ENCODE measurements around the gene SLC22A12. TPM values are rescaled to one million over a fixed set of nuclear protein-coding genes. Genes with fewer than 3 reads are reported as not detected.

Gene SLC22A12
- total and polyA plus RNA-seq, 2 experiments from 2014 or later, result not detected

GRCh38 chr11:64650923-64651523 is 60.0 kb downstream of the SLC22A12 start:
- H3K4me3 Mint-ChIP-seq, result no peak overlapping the region
- Histone ChIP-seq H3K4me1 (ENCODE audit: insufficient read depth) (peaks cover 17% of the 10 kb centered on the region), H3K36me3 (ENCODE audit: insufficient read depth) (no peaks in the 10 kb centered on the region), H4K20me1 (replicated peaks; ENCODE audit: insufficient read depth) (no peaks in the 10 kb centered on the region), H3K27ac (ENCODE audit: low read depth) (no peak overlapping the region), H2AFZ (no peak overlapping the region), H3K9me2 (ENCODE audit: insufficient read depth) (no peaks in the 10 kb centered on the region), H3K4me3 (no peak overlapping the region), H3F3A (replicated peaks; ENCODE audit: low read depth) (no peaks in the 10 kb centered on the region), H3K4me2 (no peak overlapping the region), H3K27me3 (ENCODE audit: insufficient read depth) (0 out of 2 replicates have a peak, but pooled peaks cover 3% of the 10 kb centered on the region), H3K79me2 (replicated peaks; ENCODE audit: insufficient read depth) (no peaks in the 10 kb centered on the region)
- DNase-seq (ENCODE audit: low spot score), result peak; percentile 78
- H3K9me3 Mint-ChIP-seq, result no peaks in the 10 kb centered on the region
- H3K27ac Mint-ChIP-seq, result no peak overlapping the region
- peaks cover 21% of the 10 kb centered on the region for H3K4me1 Mint-ChIP-seq
- TF ChIP-seq CTCF (conservative IDR thresholded peaks at IDR 0.05; ENCODE audit: low read depth in 2 of 2) (peak; percentile 62 to 75), EZH2 (IDR thresholded peaks at IDR 0.05; ENCODE audit: low read depth, unreplicated experiment) (no peak)
- no peaks in the 10 kb centered on the region for H3K36me3 Mint-ChIP-seq (ENCODE audit: low read depth)
- peak; percentile 35 for ATAC-seq
- peaks cover 22% of the 10 kb centered on the region for H3K27me3 Mint-ChIP-seq (ENCODE audit: insufficient read depth, low read depth, poor library complexity)

Other genes with a start within 250 kb of the SLC22A12 start
- 18.6 and 19.9 TPM in 2 replicates for gene RPS6KA4, start 232.1 kb upstream of the SLC22A12 start, total RNA-seq (2014; rRNA removed; shearing (Covaris generic))
- 3.5 and 4.1 TPM in 2 replicates for gene RPS6KA4, start 232.1 kb upstream of the SLC22A12 start, polyA plus RNA-seq (2016; fragmentation: Nextera tagmentation; extraction: Ambion mirVana)
- gene SLC22A11, start 35.3 kb upstream of the SLC22A12 start, total RNA-seq (2014; rRNA removed; shearing (Covaris generic)), result not detected in 2 replicates
- not detected in 2 replicates for gene SLC22A11, start 35.3 kb upstream of the SLC22A12 start, polyA plus RNA-seq (2016; fragmentation: Nextera tagmentation; extraction: Ambion mirVana)
- gene NRXN2, start 132.0 kb downstream of the SLC22A12 start, total RNA-seq (2014; rRNA removed; shearing (Covaris generic)), result 17.0 and 22.1 TPM in 2 replicates
- 3.4 and 5.7 TPM in 2 replicates for gene NRXN2, start 132.0 kb downstream of the SLC22A12 start, polyA plus RNA-seq (2016; fragmentation: Nextera tagmentation; extraction: Ambion mirVana)
- 30.1 and 34.4 TPM in 2 replicates for gene RASGRP2, start 152.9 kb downstream of the SLC22A12 start, total RNA-seq (2014; rRNA removed; shearing (Covaris generic))
- 50.4 and 60.5 TPM in 2 replicates for gene RASGRP2, start 152.9 kb downstream of the SLC22A12 start, polyA plus RNA-seq (2016; fragmentation: Nextera tagmentation; extraction: Ambion mirVana)
- 3.9 and 4.4 TPM in 2 replicates for gene PYGM, start 168.8 kb downstream of the SLC22A12 start, total RNA-seq (2014; rRNA removed; shearing (Covaris generic))
- gene PYGM, start 168.8 kb downstream of the SLC22A12 start, polyA plus RNA-seq (2016; fragmentation: Nextera tagmentation; extraction: Ambion mirVana), result 1.5 and 2.8 TPM in 2 replicates
- 235 and 252 TPM in 2 replicates for gene SF1, start 187.3 kb downstream of the SLC22A12 start, total RNA-seq (2014; rRNA removed; shearing (Covaris generic))
- gene SF1, start 187.3 kb downstream of the SLC22A12 start, polyA plus RNA-seq (2016; fragmentation: Nextera tagmentation; extraction: Ambion mirVana), result 76.9 and 82.9 TPM in 2 replicates
- 32.3 and 42.6 TPM in 2 replicates for gene MAP4K2, start 212.0 kb downstream of the SLC22A12 start, total RNA-seq (2014; rRNA removed; shearing (Covaris generic))
- 9.9 and 11.2 TPM in 2 replicates for gene MAP4K2, start 212.0 kb downstream of the SLC22A12 start, polyA plus RNA-seq (2016; fragmentation: Nextera tagmentation; extraction: Ambion mirVana)
- 38.9 and 45.2 TPM in 2 replicates for gene MEN1, start 219.3 kb downstream of the SLC22A12 start, total RNA-seq (2014; rRNA removed; shearing (Covaris generic))
- 27.2 and 31.6 TPM in 2 replicates for gene MEN1, start 219.3 kb downstream of the SLC22A12 start, polyA plus RNA-seq (2016; fragmentation: Nextera tagmentation; extraction: Ambion mirVana)